ENCODE data around the gene DLST. TPM values are rescaled to one million over a fixed set of nuclear protein-coding genes. Genes with fewer than 3 reads are reported as not detected.

DLST gene
- total RNA-seq, 1 experiment from 2014 or later: 112 TPM

DNA sequence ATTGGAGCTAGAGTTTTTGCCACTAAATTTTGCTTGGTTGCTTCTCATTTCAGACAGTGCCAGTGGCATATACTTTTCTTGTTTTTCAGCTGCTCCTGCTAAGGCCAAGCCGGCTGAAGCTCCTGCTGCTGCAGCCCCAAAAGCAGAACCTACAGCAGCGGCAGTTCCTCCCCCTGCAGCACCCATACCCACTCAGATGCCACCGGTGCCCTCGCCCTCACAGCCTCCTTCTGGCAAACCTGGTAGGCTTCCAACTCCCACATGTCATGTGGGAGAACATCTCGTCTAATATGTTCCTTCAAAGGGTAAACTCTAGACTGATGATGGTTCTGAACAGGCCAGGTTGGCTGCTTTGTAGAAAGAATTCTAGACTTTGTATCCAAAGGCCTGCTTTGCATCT lies 11.0 kb downstream of the DLST start:
- peaks cover 79% of the 10 kb centered on the region for H3K36me3 Mint-ChIP-seq
- H3K27me3 Mint-ChIP-seq (ENCODE audit: low read depth): no peaks in the 10 kb centered on the region
- ATAC-seq (no peak), DNase-seq (ENCODE audit: low spot score) (no peak)
- H3K4me1 Mint-ChIP-seq: peaks cover 12% of the 10 kb centered on the region
- no peak for TF ChIP-seq GRHL2 (CRISPR knock-in tag; IDR thresholded peaks at IDR 0.05; ENCODE audit: insufficient replicate concordance, severe bottlenecking)
- TF ChIP-seq, protein P1, sequence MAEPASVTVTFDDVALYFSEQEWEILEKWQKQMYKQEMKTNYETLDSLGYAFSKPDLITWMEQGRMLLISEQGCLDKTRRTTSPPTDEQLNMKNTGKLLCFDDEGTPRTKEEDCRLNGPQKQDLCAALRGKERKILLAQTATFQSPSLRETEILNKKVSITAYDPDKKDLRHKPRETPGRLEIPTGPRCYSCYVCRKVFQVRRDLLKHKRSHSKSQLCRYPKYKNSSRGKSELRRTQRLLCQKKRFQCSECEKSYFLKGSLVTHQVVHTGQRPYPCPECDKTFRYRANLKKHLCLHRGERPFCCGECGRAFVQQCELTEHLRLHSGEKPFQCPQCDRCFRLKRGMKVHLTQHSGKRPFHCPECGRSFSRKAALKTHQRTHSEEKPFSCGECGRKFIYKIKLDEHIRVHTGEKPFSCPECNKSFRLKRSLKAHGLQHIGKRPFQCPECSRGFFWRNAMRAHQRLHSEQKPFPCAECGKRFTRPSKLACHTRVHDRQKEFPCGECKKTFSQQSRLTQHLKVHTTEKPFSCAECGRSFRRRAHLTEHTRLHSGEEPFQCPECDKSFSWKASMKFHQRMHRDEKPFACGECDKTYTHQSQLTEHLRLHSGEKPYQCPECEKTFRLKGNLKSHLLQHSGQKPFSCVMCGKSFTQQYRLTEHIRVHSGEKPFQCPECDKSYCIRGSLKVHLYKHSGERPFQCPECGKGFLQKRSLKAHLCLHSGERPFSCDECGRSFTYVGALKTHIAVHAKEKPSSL (CRISPR knock-in tag; conservative IDR thresholded peaks at IDR 0.05): no peak
- TF ChIP-seq FOXK1 (CRISPR knock-in tag; IDR thresholded peaks at IDR 0.05): no peak
- TF ChIP-seq, protein P2, sequence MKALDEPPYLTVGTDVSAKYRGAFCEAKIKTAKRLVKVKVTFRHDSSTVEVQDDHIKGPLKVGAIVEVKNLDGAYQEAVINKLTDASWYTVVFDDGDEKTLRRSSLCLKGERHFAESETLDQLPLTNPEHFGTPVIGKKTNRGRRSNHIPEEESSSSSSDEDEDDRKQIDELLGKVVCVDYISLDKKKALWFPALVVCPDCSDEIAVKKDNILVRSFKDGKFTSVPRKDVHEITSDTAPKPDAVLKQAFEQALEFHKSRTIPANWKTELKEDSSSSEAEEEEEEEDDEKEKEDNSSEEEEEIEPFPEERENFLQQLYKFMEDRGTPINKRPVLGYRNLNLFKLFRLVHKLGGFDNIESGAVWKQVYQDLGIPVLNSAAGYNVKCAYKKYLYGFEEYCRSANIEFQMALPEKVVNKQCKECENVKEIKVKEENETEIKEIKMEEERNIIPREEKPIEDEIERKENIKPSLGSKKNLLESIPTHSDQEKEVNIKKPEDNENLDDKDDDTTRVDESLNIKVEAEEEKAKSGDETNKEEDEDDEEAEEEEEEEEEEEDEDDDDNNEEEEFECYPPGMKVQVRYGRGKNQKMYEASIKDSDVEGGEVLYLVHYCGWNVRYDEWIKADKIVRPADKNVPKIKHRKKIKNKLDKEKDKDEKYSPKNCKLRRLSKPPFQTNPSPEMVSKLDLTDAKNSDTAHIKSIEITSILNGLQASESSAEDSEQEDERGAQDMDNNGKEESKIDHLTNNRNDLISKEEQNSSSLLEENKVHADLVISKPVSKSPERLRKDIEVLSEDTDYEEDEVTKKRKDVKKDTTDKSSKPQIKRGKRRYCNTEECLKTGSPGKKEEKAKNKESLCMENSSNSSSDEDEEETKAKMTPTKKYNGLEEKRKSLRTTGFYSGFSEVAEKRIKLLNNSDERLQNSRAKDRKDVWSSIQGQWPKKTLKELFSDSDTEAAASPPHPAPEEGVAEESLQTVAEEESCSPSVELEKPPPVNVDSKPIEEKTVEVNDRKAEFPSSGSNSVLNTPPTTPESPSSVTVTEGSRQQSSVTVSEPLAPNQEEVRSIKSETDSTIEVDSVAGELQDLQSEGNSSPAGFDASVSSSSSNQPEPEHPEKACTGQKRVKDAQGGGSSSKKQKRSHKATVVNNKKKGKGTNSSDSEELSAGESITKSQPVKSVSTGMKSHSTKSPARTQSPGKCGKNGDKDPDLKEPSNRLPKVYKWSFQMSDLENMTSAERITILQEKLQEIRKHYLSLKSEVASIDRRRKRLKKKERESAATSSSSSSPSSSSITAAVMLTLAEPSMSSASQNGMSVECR (CRISPR knock-in tag; IDR thresholded peaks at IDR 0.05; ENCODE audit: borderline replicate concordance): no peak
- TF ChIP-seq NR3C1 (CRISPR knock-in tag; conservative IDR thresholded peaks at IDR 0.05; ENCODE audit: low read depth): no peak
- TF ChIP-seq NR1H2 (CRISPR knock-in tag; IDR thresholded peaks at IDR 0.05): no peak
- no peak for TF ChIP-seq CREB1 (CRISPR knock-in tag; IDR thresholded peaks at IDR 0.05)
- no peak for TF ChIP-seq NFATC4 (CRISPR knock-in tag; IDR thresholded peaks at IDR 0.05)
- TF ChIP-seq, protein P3, sequence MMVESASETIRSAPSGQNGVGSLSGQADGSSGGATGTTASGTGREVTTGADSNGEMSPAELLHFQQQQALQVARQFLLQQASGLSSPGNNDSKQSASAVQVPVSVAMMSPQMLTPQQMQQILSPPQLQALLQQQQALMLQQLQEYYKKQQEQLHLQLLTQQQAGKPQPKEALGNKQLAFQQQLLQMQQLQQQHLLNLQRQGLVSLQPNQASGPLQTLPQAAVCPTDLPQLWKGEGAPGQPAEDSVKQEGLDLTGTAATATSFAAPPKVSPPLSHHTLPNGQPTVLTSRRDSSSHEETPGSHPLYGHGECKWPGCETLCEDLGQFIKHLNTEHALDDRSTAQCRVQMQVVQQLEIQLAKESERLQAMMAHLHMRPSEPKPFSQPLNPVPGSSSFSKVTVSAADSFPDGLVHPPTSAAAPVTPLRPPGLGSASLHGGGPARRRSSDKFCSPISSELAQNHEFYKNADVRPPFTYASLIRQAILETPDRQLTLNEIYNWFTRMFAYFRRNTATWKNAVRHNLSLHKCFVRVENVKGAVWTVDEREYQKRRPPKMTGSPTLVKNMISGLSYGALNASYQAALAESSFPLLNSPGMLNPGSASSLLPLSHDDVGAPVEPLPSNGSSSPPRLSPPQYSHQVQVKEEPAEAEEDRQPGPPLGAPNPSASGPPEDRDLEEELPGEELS (CRISPR knock-in tag; IDR thresholded peaks at IDR 0.05): no peak
- no peak for TF ChIP-seq TCF7 (CRISPR knock-in tag; IDR thresholded peaks at IDR 0.05; ENCODE audit: low read depth)
- TF ChIP-seq SP1 (CRISPR knock-in tag; conservative IDR thresholded peaks at IDR 0.05): no peak
- no peak for TF ChIP-seq SOX15 (CRISPR knock-in tag; IDR thresholded peaks at IDR 0.05)
- TF ChIP-seq ZNF138 (CRISPR knock-in tag; conservative IDR thresholded peaks at IDR 0.05): no peak
- TF ChIP-seq TEAD1 (CRISPR knock-in tag; IDR thresholded peaks at IDR 0.05): no peak
- TF ChIP-seq, protein P4, sequence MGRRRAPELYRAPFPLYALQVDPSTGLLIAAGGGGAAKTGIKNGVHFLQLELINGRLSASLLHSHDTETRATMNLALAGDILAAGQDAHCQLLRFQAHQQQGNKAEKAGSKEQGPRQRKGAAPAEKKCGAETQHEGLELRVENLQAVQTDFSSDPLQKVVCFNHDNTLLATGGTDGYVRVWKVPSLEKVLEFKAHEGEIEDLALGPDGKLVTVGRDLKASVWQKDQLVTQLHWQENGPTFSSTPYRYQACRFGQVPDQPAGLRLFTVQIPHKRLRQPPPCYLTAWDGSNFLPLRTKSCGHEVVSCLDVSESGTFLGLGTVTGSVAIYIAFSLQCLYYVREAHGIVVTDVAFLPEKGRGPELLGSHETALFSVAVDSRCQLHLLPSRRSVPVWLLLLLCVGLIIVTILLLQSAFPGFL (CRISPR knock-in tag; IDR thresholded peaks at IDR 0.05; ENCODE audit: borderline replicate concordance): no peak
- no peak for TF ChIP-seq KAT7 (CRISPR knock-in tag; IDR thresholded peaks at IDR 0.05; ENCODE audit: borderline replicate concordance)
- TF ChIP-seq ZNF232 (CRISPR knock-in tag; IDR thresholded peaks at IDR 0.05): no peak
- TF ChIP-seq, protein P5, sequence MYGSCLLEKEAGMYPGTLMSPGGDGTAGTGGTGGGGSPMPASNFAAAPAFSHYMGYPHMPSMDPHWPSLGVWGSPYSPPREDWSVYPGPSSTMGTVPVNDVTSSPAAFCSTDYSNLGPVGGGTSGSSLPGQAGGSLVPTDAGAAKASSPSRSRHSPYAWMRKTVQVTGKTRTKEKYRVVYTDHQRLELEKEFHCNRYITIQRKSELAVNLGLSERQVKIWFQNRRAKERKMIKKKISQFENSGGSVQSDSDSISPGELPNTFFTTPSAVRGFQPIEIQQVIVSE (CRISPR knock-in tag; IDR thresholded peaks at IDR 0.05; ENCODE audit: borderline replicate concordance): no peak
- TF ChIP-seq ZNF671 (CRISPR knock-in tag; IDR thresholded peaks at IDR 0.05): no peak
- no peaks in the 10 kb centered on the region for H3K9me3 Mint-ChIP-seq
- no peak overlapping the region for H3K4me3 Mint-ChIP-seq
- CTCF ChIA-PET: interaction anchor here (1.2 to 2.7 kb wide), 5 partner anchors 13 to 52 kb away, joined by 4 to 18 read pairs (median 6); no protein-coding TSS in a partner anchor
- POLR2A ChIA-PET: no interaction called here
- no peak overlapping the region for H3K27ac Mint-ChIP-seq
